Right atrium auricular region (tissue), 2 donors: ENCODE results near the gene ATXN10. TPM values are rescaled to one million over a fixed set of nuclear protein-coding genes. Genes with fewer than 3 reads are reported as not detected.

ENCODE experiments used
- DNase-seq: peaks from one replicate; pipeline ENCODE4 v3.0.0-alpha.2; 2019; ENCODE audit warnings: low spot score
- H3K27ac ChIP-seq, 2 donors: fragments of 200-600 bp; sonication (generic); 1 replicate in 1 of 2; 2 replicates in 1 of 2; pipeline ENCODE4 v1.5.1; 2016 to 2019
- H3K27me3 ChIP-seq, 2 donors: fragments of 200-600 bp; sonication (generic); one replicate each; pipeline versions ENCODE4 v1.5.1 to v1.6.0; 2017 to 2019
- H3K36me3 ChIP-seq: fragments of 200-600 bp; sonication (generic); one replicate; pipeline ENCODE4 v1.5.1; 2016
- H3K4me1 ChIP-seq, 2 donors: fragments of 200-600 bp; sonication (generic); one replicate each; pipeline versions ENCODE4 v1.5.1 to v1.6.0; 2017 to 2019
- H3K4me3 ChIP-seq, 2 donors: fragments of 200-600 bp; sonication (generic); 1 replicate in 1 of 2; 2 replicates in 1 of 2; pipeline ENCODE4 v1.5.1; 2017 to 2019; ENCODE audit warnings: mild to moderate bottlenecking in 1 of 2, moderate library complexity in 1 of 2
- H3K9me3 ChIP-seq, 2 donors: fragments of 200-600 bp; sonication (generic); one replicate each; pipeline ENCODE4 v1.5.1; 2019
- total RNA-seq, 2 donors: library from RNA; depleted of rRNA; stranded (reverse); fragments of >200 nt; gene quantifications; one replicate each; pipeline ENCODE4 v1.1.0, GENCODE V29; 2016
- TF ChIP-seq, protein P1 (sequence below), 2 donors: fragments of 200-600 bp; sonication (generic); IDR thresholded peaks; one replicate each; pipeline ENCODE4 v1.5.1; 2019; ENCODE audit warnings: antibody characterized with exemption in 2 of 2

ATXN10 gene
- total RNA-seq, 2 donors from 2014 or later, result 85.3 to 88.5 TPM

DNA sequence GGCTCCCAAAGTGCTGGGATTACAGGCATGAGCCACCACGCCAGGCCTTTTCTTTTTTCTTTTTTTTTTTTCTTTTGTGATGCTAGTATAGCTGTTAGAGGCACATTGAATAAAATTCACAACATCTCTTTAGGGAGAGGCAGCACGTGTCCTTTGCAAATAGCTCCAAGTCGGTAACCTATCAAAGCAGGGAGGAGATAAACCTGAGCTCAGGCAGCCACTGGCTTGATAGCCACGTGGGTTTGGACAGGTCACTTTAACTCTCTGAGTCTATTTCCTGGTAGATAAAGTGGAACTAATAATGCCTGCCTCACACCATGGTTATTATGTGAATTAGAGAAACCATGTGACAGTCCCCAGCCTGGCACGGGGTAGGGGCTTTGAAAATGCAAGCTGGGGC, 43.1 kb upstream of the ATXN10 start:
- no peaks in the 10 kb centered on the region for H3K4me1 ChIP-seq
- H3K36me3 ChIP-seq, result no peaks in the 10 kb centered on the region
- no peak overlapping the region for H3K4me3 ChIP-seq
- no peaks in the 10 kb centered on the region for H3K27me3 ChIP-seq
- no peak for DNase-seq
- TF ChIP-seq, protein P1, sequence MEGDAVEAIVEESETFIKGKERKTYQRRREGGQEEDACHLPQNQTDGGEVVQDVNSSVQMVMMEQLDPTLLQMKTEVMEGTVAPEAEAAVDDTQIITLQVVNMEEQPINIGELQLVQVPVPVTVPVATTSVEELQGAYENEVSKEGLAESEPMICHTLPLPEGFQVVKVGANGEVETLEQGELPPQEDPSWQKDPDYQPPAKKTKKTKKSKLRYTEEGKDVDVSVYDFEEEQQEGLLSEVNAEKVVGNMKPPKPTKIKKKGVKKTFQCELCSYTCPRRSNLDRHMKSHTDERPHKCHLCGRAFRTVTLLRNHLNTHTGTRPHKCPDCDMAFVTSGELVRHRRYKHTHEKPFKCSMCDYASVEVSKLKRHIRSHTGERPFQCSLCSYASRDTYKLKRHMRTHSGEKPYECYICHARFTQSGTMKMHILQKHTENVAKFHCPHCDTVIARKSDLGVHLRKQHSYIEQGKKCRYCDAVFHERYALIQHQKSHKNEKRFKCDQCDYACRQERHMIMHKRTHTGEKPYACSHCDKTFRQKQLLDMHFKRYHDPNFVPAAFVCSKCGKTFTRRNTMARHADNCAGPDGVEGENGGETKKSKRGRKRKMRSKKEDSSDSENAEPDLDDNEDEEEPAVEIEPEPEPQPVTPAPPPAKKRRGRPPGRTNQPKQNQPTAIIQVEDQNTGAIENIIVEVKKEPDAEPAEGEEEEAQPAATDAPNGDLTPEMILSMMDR (IDR thresholded peaks at IDR 0.05), result no peak
- no peaks in the 10 kb centered on the region for H3K9me3 ChIP-seq
- no peak overlapping the region for H3K27ac ChIP-seq

DNA sequence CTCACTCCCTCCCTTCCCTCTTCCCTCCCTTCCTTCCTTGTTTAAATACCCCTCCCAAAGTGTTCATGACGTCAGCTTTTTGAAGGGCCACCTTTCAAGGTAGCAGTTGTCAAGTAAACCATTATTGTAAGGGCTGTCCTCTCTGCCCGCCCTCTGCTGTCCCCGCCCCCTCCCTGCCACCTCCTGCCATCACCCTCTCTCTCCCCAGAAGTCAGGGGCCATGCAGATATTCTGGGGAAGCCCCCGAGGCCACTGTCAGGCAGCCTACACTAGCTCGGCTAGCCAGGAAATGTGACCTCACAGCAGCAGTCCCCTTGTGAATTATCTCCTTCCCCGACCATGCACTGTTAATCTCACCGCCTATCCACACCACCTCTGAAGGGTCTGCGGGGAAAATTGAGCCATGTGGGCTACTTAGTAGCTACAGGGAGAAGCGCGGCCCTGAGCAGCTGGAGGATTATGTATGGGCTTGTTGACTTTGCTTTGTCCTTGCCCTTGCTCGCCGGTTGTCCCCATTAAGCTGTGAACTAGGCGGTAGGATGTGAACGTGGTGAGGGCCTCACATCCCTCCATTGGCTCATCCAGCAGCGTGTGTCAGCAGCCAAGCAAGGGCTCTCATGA, 42.1 kb upstream of the ATXN10 start:
- H3K36me3 ChIP-seq, result no peaks in the 10 kb centered on the region
- H3K4me1 ChIP-seq, result no peaks in the 10 kb centered on the region
- H3K27me3 ChIP-seq, result no peaks in the 10 kb centered on the region
- TF ChIP-seq, protein P1 (IDR thresholded peaks at IDR 0.05), result no peak
- no peak overlapping the region for H3K27ac ChIP-seq
- no peak for DNase-seq
- H3K9me3 ChIP-seq, result no peaks in the 10 kb centered on the region
- H3K4me3 ChIP-seq, result no peak overlapping the region

DNA sequence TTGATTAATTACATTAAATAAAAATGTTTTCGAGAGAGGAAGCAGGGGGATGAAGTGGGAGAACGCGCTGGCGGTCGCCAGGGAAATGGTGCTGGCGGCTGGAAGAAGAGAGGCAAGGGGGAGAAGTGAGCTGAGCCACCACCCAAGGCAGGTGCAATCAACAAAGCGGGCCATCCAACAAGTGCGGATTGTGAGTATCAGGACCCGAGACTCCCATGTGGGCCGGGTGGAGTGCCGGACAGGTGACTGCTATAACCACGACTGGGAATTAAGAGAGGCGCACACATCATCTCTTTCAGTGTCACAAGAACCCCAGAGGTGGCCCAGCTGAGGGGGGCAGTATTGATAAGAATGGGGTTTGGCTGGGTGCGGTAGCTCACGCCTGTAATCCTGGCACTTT, 41.2 kb upstream of the ATXN10 start:
- Histone ChIP-seq H3K36me3 (no peaks in the 10 kb centered on the region), H3K9me3 (no peaks in the 10 kb centered on the region), H3K27ac (no peak overlapping the region), H3K4me1 (no peaks in the 10 kb centered on the region), H3K4me3 (no peak overlapping the region), H3K27me3 (no peaks in the 10 kb centered on the region)
- no peak for DNase-seq
- TF ChIP-seq, protein P1 (IDR thresholded peaks at IDR 0.05), result no peak

DNA sequence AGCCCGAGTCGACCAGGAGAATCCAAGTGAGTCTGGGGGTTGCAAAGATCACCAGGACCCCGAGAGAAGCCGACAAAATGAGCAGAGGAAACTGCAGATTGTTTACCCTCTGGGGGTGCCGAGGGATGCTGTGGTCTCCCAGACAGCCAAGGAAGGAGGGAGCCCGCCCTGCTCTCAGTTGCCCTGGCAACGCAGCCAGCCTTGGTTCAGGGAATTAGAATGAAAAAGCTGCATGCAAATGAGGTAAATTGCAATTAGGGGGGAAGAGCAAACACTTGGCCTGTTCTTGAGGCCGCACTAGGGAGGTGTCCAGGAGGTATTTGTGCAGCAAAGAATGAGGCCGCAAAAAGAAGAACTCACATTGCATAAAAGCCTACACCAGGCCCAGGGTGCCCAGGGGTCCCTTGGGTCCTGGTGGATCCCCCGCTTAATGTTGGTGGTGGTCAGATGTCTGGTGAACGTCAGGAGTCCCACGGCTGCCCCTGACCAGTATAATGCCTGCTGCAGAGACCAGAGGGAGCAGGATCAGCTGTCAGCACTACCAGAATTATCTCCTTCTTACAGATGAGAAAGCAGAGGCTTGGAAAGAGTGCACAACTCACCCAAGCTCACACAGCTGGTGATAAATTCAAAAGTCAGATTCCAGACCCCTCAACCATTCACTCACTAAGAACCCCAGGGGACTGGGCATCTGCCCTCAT, 40.3 kb upstream of the ATXN10 start:
- Histone ChIP-seq H3K36me3 (no peaks in the 10 kb centered on the region), H3K9me3 (no peaks in the 10 kb centered on the region), H3K27ac (no peak overlapping the region), H3K4me3 (no peak overlapping the region), H3K27me3 (no peaks in the 10 kb centered on the region), H3K4me1 (no peaks in the 10 kb centered on the region)
- TF ChIP-seq, protein P1 (IDR thresholded peaks at IDR 0.05), result no peak
- DNase-seq, result no peak

DNA sequence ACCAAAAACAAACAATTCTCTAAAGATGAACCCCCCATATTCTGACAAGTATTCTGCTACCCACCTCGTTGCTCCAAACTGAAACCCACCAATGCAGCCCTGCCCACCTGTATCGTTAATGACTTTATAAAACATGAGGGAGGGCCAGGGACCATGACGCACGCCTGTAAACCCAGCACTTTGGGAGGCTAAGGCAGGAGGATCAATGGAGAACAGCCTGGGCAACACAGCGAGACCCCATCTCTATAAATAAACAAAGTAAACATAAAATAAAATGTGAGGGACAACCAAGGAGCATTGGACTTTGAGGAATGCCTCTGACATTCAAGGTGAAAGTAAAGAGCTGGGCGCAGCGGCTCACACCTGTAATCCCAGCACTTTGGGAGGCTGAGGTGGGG, 39.8 kb upstream of the ATXN10 start:
- Histone ChIP-seq H3K4me1 (no peaks in the 10 kb centered on the region), H3K27ac (no peak overlapping the region), H3K9me3 (no peaks in the 10 kb centered on the region), H3K36me3 (no peaks in the 10 kb centered on the region), H3K27me3 (no peaks in the 10 kb centered on the region), H3K4me3 (no peak overlapping the region)
- DNase-seq, result no peak
- TF ChIP-seq, protein P1 (IDR thresholded peaks at IDR 0.05), result no peak
